SU-DHL-6 (cell line): ENCODE measurements around the gene LRRC46.

ENCODE experiments used
- H2AFZ ChIP-seq: fragments of 200-600 bp; sonication (generic); 2 replicates; pipeline ENCODE4 v1.6.1; 2014; ENCODE audit warnings: low read depth, mild to moderate bottlenecking, moderate library complexity, mixed read lengths, antibody characterized with exemption, low read length; ENCODE audit not compliant: severe bottlenecking
- H3F3A ChIP-seq: fragments of 200-600 bp; shearing (Covaris generic); 2 replicates; pipeline ENCODE4 v1.6.0; 2016; ENCODE audit warnings: antibody characterized with exemption, mild to moderate bottlenecking; ENCODE audit not compliant: insufficient read depth
- H3K27ac ChIP-seq: fragments of 200-600 bp; sonication (generic); 2 replicates; pipeline ENCODE4 v1.5.1; 2016; ENCODE audit warnings: low read depth, mild to moderate bottlenecking, low read length, moderate library complexity, mixed read lengths
- H3K27me3 ChIP-seq: fragments of 200-600 bp; sonication (generic), shearing (Covaris generic); 2 replicates; pipeline ENCODE4 v1.6.0; 2014; ENCODE audit warnings: mild to moderate bottlenecking, low read length
- H3K36me3 ChIP-seq: fragments of 200-600 bp; sonication (generic); 2 replicates; pipeline ENCODE4 v1.6.1; 2014; ENCODE audit warnings: mild to moderate bottlenecking, low read length, mixed read lengths
- H3K4me2 ChIP-seq: fragments of 300-600, 200-600 bp; shearing (Covaris generic), sonication (generic); 2 replicates; pipeline ENCODE4 v1.6.0; 2014; ENCODE audit warnings: low read length, low read depth, mild to moderate bottlenecking; ENCODE audit not compliant: poor library complexity, severe bottlenecking
- H3K4me3 ChIP-seq: fragments of 200-600 bp; sonication (generic); 2 replicates; pipeline ENCODE4 v1.5.1; 2014; ENCODE audit warnings: antibody characterized with exemption, low read length, mild to moderate bottlenecking, mixed read lengths; ENCODE audit not compliant: insufficient read depth, poor library complexity, severe bottlenecking
- H3K79me2 ChIP-seq: fragments of 200-600 bp; sonication (generic); 2 replicates; pipeline ENCODE4 v1.6.1; 2014; ENCODE audit warnings: mild to moderate bottlenecking, low read length, moderate library complexity; ENCODE audit not compliant: insufficient read depth
- H3K9ac ChIP-seq: fragments of 200-600 bp; sonication (generic); 2 replicates; pipeline ENCODE4 v1.7.0; 2014; ENCODE audit warnings: mild to moderate bottlenecking, low read length
- H3K9me2 ChIP-seq: fragments of 200-600 bp; sonication (generic); replicated peaks from 2 replicates; pipeline ENCODE4 v1.6.1; 2014; ENCODE audit warnings: low read length; ENCODE audit not compliant: insufficient read depth
- H3K9me3 ChIP-seq: fragments of 200-600 bp; sonication (generic); 2 replicates; pipeline ENCODE4 v1.6.1; 2014; ENCODE audit warnings: low read length, mixed read lengths; ENCODE audit not compliant: insufficient read depth
- H4K20me1 ChIP-seq: fragments of 200-600 bp; sonication (generic); 2 replicates; pipeline ENCODE4 v1.6.1; 2014; ENCODE audit warnings: low read depth, mild to moderate bottlenecking, antibody characterized with exemption, low read length, moderate library complexity, mixed read lengths
- CTCF ChIP-seq: fragments of 200-600 bp; sonication (generic); IDR thresholded peaks from one replicate; pipeline ENCODE4 v1.5.1; 2017; ENCODE audit warnings: antibody characterized with exemption, mild to moderate bottlenecking, low read length, moderate library complexity; ENCODE audit not compliant: insufficient read depth, poor library complexity, severe bottlenecking
- EZH2phosphoT487 ChIP-seq: fragments of 200-600 bp; sonication (generic), shearing (Covaris generic); conservative IDR thresholded peaks from 2 replicates; pipeline ENCODE4 v1.6.1; 2018; ENCODE audit warnings: mild to moderate bottlenecking, antibody characterized with exemption, low read length, moderate library complexity, mixed read lengths

The LRRC46 gene

GRCh38 chr17:47879028-47879585, 47.6 kb downstream of the LRRC46 start:
- no peaks in the 10 kb centered on the region for H4K20me1 ChIP-seq
- H3K27me3 ChIP-seq, result no peaks in the 10 kb centered on the region
- H3K79me2 ChIP-seq, result no peaks in the 10 kb centered on the region
- no peaks in the 10 kb centered on the region for H3F3A ChIP-seq
- H3K9ac ChIP-seq, result no peak overlapping the region
- no peaks in the 10 kb centered on the region for H3K9me2 ChIP-seq
- H3K4me3 ChIP-seq, result no peak overlapping the region
- no peak for TF ChIP-seq EZH2phosphoT487
- no peak for TF ChIP-seq CTCF
- H2AFZ ChIP-seq, result no peak overlapping the region
- no peaks in the 10 kb centered on the region for H3K9me3 ChIP-seq
- H3K27ac ChIP-seq, result no peak overlapping the region
- H3K4me2 ChIP-seq, result no peak overlapping the region
- H3K36me3 ChIP-seq, result no peaks in the 10 kb centered on the region

- H4K20me1 ChIP-seq, result no peaks in the 10 kb centered on the region
- H3K9me2 ChIP-seq, result no peaks in the 10 kb centered on the region
- H3K4me3 ChIP-seq, result no peak overlapping the region
- TF ChIP-seq CTCF, result no peak
- TF ChIP-seq EZH2phosphoT487, result no peak
- H3K36me3 ChIP-seq, result no peaks in the 10 kb centered on the region
- H3K79me2 ChIP-seq, result no peaks in the 10 kb centered on the region
- no peak overlapping the region for H3K4me2 ChIP-seq
- no peak overlapping the region for H2AFZ ChIP-seq
- H3K9me3 ChIP-seq, result no peaks in the 10 kb centered on the region
- H3K27ac ChIP-seq, result no peak overlapping the region
- H3K9ac ChIP-seq, result no peak overlapping the region
- H3K27me3 ChIP-seq, result no peaks in the 10 kb centered on the region
- no peaks in the 10 kb centered on the region for H3F3A ChIP-seq
Observed at GRCh38 chr17:47879776-47880454, 48.4 kb downstream of the LRRC46 start.

- Histone ChIP-seq H3K9ac (no peak overlapping the region), H3K36me3 (no peaks in the 10 kb centered on the region), H3K9me3 (no peaks in the 10 kb centered on the region), H4K20me1 (no peaks in the 10 kb centered on the region), H3K4me2 (no peak overlapping the region), H3K27ac (no peak overlapping the region), H3K4me3 (no peak overlapping the region), H3K27me3 (no peaks in the 10 kb centered on the region), H3F3A (no peaks in the 10 kb centered on the region), H2AFZ (no peak overlapping the region), H3K79me2 (no peaks in the 10 kb centered on the region), H3K9me2 (no peaks in the 10 kb centered on the region)
- TF ChIP-seq EZH2phosphoT487, result no peak
- TF ChIP-seq CTCF, result no peak
Observed at GRCh38 chr17:47882247-47882646, 50.8 kb downstream of the LRRC46 start.
